HCT116 (cell line): ENCODE data around the gene CERS2.

Experiments
- ATF3 ChIP-seq: IDR thresholded peaks from 2 replicates; pipeline ENCODE4 v1.6.1; 2012
- CTCF ChIP-seq, 3 experiments: fragments of 200-600 bp in 1 of 3; sonication (generic) in 1 of 3; IDR thresholded peaks in 2 of 3; conservative IDR thresholded peaks in 1 of 3; 2 replicates each; pipeline ENCODE4 v1.5.1; 2012 to 2017; ENCODE audit warnings: low read depth in 2 of 3, low read length in 2 of 3, antibody characterized with exemption in 1 of 3, borderline replicate concordance in 1 of 3, control low read depth in 1 of 3, mild to moderate bottlenecking in 1 of 3, mixed read lengths in 1 of 3, mixed run types in 1 of 3, moderate library complexity in 1 of 3; ENCODE audit not compliant: insufficient read depth in 1 of 3
- POLR2A ChIP-seq: IDR thresholded peaks from 2 replicates; pipeline ENCODE4 v1.7.0; 2011; ENCODE audit warnings: borderline replicate concordance; ENCODE audit not compliant: insufficient read depth, insufficient read length; ENCODE audit errors: extremely low read depth
- RAD21 ChIP-seq: IDR thresholded peaks from 2 replicates; pipeline ENCODE4 v1.6.1; 2012; ENCODE audit warnings: low read depth, mild to moderate bottlenecking
- REST ChIP-seq: IDR thresholded peaks from 2 replicates; pipeline ENCODE4 v1.6.1; 2012; ENCODE audit warnings: low read depth
- TCF7L2 ChIP-seq: IDR thresholded peaks from 2 replicates; pipeline ENCODE4 v1.7.0; 2011; ENCODE audit warnings: borderline replicate concordance, inconsistent platforms; ENCODE audit not compliant: insufficient read depth, insufficient read length; ENCODE audit errors: extremely low read depth
- YY1 ChIP-seq: IDR thresholded peaks from 2 replicates; pipeline ENCODE4 v1.6.1; 2011; ENCODE audit warnings: low read length, low read depth, moderate library complexity, mild to moderate bottlenecking; ENCODE audit not compliant: insufficient replicate concordance; ENCODE audit errors: extremely low read depth

- TF ChIP-seq CTCF (IDR thresholded peaks at IDR 0.05 in 2 of 3, conservative IDR thresholded peaks at IDR 0.05 in 1 of 3; ENCODE audit: borderline replicate concordance in 1 of 3, insufficient read depth in 1 of 3, low read depth in 2 of 3, low read length in 2 of 3) (no peak), RAD21 (no peak), POLR2A (no peak), TCF7L2 (no peak), REST (no peak), YY1 (no peak), ATF3 (no peak)
Observed at GRCh38 chr1:150954708-150955107, 19.9 kb downstream of the CERS2 start.
